ENCODE data around the gene TBC1D1.
"Not testable (repeated sequence)": the region's sequence is repeated elsewhere in the genome, so short reads cannot be mapped to it uniquely, and the experiment has no call there.

The TBC1D1 gene

DNA sequence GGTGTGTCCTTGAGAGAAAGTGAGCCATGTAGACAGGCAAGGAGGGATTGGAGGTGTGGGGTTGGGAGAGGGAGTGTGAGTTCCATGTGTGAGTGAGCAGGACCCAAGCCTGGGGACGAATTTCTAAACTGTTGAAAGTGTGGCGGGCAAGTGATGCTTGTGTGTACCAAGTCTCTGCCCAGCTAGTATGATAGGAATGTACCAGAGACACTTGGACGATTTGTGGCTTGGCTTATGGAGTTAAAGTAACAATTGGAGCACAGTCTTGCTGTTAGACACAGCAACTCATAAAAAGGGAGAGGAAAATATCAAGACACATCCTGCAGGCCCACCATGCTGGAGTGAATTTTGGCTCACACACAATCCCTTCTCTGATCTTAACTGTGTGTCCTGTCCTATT is 77.9 kb downstream of the TBC1D1 start:
- DNase-seq, result no peak

DNA sequence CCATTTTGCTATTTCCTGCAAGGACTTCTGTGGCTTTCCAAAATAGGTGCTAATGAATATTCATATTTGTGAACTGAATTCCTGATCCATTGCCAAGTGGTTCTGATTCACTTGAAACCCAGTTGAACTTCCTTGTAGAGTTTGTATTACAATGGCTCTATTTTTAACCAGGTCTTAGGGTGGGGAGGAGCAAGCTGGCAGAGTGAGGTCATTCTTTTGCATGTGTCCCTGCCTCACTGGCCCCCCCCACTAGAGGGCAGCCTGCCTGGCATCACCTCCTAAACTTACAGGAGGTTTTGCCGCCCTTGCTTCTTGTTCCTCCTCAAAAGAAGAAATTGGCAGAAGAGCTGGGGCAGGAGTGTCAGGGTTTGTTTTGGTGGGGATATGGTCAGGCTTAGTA is 79.8 kb downstream of the TBC1D1 start:
- no peak for DNase-seq

DNA sequence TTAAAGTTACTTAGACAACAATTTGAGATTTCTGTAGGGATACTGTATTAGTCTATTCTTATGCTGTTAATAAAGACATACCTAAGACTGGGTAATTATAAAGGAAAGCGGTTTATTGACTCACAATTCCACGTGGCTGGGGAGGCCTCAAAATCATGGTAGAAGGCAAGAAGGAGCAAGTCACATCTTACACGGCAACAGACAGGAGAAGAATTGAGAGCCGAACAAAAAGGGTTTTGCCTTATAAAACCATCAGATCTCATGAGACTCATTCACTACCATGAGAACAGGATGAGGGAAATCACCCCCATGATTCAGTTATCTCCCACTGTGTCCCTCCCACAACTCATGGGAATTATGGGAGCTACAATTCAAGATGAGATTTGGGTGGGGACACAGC is 80.3 kb downstream of the TBC1D1 start:
- DNase-seq, result no peak

DNA sequence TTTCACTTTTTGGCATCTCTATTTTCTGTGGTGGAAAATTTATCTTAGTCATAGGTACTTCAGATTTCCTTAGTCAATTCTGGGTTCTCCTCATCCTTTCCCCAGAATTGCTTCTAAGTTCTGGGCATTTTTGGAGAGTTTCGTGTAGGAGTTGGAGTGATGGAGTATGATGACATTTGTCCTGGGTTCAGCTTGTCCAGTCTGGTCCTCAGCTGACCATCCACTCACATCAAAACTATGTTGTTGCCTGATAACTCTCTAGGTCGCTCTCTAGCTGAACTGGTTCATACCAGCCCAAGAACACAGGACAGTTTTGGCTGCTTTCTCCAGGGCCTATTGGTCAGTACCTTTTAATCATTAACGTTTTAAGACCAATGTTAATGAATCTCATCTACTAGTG is 82.6 kb downstream of the TBC1D1 start:
- DNase-seq, result no peak

DNA sequence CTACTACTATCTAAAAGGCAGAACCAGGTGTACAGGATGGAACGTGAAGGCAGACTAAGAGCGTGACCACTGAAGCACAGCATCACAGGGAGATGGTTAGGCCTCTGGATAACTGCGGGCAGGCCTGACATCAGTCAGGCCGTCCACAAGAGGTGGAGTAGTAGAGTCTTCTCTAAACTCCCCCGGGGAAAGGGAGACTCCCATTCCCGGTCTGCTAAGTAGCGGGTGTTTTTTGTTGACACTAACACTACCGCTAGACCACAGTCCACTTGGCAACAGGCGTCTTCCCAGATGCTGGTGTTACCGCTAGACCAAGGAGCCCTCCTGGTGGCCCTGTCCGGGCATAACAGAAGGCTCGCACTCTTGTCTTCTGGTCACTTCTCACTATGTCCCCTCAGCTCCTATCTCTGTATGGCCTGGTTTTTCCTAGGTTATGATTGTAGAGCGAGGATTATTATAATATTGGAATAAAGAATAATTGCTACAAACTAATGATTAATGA is 84.5 kb downstream of the TBC1D1 start:
- DNase-seq, result not testable (repeated sequence)

DNA sequence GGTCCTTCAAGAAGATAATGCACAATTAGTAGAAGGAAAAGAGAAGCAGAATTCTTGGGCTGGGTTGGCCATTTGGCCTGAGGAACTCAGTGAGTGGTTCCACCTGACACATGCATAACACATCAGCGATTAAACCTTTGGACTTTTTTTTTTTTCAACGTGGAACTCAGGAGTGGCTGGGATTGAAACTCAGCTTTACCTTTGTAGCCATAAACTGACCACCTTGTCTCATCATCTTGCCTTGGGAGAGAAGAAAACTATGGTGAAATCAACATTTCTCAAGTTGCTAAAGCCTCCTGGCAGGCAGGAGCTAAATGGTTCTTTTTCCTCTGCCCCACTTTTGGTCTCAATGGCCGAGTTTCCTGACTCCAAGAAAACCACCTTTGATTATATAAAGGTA is 85.6 kb downstream of the TBC1D1 start:
- no peak for DNase-seq

DNA sequence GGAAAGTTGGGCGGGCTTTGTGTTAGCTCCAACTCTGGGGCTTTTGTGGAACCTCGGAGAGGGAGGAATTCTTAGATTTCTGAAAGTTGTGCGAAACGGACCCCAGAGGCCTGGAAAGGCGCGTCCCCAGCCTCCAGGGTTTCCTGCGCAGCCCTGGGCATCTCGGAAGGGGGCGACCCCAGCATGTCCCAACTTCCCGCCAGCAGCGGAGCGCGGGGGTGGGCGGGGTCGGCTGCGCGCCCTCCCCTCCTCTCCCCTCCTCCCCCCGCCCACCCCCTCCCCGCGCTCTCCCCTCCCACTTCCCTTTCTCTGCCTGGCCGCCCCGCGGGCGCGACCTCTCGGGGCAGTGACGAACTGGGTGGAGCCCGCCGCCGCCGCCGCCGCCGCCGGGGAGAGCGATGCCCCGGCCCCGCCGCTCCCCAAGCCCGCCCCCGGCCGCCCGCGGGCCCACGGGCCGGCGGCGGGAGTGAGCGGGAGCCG is 86.1 kb downstream of the TBC1D1 start:
- DNase-seq, result no peak

DNA sequence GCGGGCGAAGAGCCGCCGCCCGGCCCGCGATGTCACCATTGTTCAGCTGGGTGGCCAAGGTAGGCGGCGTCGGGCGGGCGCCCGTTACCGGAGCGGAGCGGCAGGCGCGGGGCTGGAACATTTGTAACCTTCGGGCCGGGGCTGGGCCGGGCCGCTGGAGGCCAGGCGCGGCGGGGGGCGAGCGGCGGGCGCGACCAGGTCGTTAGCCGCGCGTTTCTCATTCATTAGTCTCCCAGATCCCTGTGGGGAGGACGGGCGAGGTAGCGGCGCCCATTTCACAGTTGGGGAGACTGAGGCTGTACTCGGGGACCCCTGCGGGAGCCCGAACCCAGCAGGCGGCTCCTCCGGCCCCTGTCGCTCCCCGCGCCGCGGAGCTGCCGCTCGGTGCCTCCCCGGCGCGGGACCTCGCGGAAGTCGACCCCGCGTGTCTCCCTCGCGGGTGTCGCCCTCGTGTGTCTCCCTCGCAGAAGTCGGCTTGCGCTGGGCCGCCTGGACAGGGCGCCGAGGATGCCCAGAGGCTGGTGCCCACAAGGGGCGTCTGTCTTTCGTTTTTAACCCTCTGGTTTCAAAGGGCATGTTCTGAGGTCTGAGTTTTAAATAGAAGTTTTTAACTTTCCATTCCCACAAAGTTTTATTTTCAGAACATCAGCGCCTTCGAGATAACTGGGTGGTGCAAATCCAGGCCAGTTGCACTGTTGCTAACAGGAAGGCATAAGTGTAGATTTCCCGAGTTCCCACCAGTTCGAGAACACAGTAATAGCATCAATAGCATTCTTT is 86.8 kb downstream of the TBC1D1 start:
- DNase-seq, result peak; percentile 35

DNA sequence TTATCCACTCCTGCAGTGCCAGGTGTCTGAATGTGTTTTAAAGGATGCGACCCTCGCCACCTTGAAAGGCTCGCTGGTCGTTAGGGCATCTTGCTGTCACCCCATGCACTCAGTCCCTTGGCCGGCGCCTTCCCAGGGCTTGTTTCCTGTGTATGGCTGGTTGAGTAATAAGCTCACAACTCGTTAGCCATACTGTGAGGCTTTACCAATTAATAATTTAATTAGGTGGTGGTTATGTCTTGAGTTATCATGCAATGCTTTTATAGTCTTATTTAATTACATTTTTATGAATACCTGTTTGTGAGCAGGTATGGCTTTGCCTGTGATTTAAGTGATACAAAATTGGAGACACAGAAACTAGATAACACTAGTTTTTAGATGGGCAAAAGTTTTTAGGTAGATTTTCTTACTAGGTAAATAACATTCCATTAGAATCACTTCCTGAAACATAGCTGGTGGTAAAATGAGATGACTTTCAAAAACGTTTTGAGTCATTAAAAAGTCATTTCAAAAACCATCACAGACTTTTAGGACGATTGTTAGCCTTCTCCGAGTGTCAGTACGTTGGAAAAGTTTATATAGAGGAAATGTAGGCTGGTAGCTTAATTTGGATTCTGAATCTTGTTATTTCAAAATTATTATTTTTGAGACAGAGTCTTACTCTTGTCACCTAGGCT is 87.5 kb downstream of the TBC1D1 start:
- no peak for DNase-seq

DNA sequence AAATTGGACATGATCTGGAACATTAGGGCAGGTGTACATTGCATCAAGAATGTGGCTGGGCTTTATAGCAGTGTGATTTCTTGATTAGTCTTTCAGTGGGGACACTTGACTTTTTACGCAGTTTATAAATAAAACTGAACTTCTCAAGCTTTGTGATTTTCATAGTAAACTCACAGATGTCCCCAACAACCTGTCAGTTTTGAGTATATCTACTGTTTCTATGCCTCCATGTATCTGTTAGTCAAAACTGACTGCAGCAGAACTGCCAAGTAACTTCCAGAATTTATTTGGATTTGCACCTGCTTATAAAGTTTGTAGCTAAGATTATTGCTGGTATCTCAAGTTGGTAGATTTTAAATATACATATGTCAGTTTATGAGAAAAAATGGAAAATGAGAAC is 89.4 kb downstream of the TBC1D1 start:
- no peak for DNase-seq

DNA sequence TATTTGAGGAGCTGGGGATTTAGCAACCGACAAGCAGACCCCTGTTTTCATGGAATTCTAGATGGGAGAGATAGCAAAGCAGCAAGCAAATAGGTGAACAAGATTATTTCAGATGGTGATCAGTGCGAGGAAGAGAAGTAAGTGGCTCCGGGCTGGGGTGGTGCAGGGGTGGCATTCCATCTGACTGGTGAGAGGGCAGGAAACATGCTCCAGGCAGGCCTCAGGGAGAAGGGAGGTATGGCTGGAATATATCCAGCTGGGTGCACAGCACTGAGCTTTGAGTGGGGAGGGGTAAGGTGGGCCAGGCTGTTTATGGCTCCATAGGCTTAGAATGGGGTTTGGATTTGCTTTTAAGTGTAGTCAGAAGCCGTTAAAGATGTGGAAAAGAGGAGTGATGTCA is 90.5 kb downstream of the TBC1D1 start:
- no peak for DNase-seq

DNA sequence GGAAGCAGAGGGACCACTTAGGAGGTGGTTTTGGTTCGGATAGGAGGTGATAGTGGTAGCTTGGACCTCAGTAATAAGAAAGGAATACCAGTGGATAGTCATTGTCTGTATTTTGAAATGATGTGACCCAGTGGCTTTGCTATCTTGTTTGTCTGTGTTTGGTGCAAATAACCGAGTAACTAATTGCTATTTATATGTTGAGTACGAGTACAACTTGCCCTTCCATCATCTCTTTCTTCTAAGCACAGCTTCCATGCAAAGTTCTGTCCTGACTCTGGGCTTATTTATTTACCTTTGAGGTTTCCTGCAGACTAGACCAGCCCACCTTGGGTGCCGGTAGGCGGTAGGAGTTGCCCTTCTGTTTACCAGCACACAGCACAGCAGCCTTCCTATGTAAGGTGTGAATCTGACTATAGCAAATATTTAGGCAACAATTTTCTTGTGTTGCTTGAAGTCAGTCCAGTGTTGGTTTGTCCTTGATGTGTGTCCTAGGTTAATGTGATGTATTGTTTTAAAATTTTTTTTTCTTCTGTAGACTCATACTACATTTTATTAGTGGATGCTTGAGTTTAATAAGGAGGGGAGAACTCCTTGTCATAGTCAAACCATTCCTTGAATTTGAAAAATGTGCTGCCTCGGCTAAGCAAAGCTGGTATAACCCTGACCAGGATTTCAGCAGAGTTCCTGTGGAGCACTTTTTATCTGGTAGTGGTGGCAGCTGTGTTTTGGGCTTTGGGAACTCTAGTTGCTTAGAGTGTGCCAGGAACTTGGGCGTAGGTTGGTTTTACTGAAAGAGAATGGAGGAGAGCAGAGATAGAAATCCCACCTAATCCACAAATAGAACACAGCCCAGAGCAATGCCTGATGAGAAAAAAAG is 91.2 kb downstream of the TBC1D1 start:
- no peak for DNase-seq

DNA sequence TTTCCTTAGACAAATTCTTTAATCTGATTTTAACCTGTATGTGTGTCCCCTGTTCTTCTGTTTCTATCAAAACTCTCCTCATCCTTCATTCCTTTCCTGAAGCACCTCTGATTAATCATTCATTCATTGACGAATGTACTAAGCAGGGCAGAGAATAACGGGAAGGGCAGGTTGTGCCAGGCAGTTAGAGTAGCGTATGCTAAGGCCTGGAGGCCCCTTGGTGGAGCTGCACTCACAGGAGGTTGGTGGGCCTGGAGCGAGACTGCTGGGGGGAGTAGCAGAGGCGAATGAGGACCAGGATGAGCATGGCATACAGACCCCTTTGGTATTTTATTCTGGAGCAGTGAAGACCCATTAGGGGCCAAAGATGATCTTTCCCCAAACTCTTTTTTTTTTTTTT is 91.9 kb downstream of the TBC1D1 start:
- no peak for DNase-seq

DNA sequence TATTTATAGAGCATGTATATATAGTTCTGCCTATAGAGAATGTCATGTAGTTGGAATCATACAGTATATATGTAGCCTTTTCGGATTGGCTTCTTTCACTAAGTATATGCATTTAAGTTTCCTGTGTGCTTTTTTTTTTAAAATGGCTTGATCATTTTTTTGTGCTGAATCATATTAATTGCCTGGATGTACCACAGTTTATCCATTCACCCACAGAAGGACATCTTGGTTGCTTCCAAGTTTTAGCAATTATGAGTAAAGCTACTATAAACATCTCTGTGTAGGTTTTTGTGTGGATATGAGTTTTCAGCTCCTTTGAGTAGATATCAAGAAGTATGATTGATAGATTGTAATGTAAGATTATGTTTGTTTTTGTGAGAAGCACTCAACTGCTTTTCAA is 93.1 kb downstream of the TBC1D1 start:
- DNase-seq, result no peak

DNA sequence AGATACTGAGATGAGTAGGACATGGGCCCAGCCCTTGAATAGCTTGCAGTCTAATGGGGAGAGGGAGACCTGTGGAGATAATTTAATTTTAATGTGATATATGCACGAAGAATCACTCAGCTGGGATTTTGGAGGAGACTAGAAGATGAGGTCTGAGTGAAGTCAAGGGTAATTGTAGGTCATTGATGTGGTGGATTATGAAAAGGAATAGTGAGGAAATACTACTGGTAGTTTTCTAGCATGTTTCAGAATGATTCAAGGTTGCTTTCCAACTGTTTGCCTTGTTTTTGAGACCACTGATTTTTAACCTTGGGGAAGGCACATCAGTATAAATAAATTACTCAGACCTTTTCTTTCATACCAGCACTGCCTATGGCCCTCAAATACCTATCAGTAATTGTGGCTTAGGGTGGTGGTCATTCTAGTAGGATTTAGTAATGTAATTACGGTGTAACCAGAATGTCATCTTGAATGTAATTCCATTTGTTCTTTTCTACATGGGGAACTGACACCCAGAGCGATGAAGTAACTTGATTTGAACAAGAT is 94.9 kb downstream of the TBC1D1 start:
- no peak for DNase-seq

DNA sequence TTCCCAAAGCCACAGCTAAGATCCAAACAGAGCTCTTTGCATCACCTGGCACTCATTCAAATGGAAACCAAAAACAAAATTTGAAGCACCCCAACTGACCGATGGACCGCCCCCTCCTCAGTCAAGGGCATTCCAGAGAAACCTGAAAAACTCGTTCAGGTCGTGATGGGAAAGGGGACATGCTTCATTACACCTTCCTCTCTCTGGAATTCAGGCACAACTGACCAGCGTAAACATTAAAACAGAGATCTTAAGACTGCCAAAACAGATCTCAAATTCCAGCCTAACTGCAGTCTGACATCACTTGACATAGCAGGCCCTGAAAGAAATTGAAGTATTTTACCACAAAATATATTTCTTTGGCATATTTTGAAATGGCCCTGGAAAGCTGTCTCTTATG is 97.8 kb downstream of the TBC1D1 start:
- no peak for DNase-seq

DNA sequence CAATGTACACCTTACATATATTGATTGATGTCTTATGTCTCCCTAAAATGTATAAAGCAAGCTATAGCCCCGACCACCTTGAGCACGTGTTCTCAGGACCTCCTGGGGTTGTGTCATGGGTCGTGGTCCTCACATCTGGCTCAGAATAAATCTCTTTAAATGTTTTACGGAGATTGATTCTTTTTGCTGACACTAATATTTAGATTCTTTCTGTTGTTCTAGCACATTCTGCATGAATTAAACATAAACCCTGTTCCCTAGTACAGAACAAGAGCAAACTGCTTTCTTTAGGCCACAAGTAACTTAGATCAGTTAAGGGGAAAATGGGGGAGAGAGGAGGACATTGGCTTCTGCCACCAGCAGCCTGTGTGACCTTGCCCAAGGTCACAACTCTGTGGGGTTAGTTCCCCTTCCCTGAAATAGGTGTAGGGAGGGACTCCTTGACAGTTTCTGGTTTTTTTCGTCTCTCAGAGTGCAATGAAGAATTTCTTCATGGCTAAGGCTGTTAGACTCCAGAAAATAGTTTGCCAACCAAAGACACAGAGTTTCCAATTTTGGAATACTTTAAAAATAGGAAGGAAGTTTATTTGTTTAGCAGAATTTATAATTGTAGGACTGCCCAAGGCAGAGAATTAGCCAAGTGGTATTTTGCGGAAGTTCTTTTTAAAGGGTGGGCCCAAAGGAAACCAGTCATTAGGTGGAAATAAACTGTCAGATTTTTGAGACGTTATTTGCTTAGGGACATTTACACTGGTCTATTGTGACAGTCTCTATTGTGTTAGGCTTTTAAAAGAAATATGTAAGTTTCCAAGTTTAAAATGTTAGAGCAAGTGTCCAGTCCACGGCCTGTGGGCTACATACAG is 98.7 kb downstream of the TBC1D1 start:
- no peak for DNase-seq

DNA sequence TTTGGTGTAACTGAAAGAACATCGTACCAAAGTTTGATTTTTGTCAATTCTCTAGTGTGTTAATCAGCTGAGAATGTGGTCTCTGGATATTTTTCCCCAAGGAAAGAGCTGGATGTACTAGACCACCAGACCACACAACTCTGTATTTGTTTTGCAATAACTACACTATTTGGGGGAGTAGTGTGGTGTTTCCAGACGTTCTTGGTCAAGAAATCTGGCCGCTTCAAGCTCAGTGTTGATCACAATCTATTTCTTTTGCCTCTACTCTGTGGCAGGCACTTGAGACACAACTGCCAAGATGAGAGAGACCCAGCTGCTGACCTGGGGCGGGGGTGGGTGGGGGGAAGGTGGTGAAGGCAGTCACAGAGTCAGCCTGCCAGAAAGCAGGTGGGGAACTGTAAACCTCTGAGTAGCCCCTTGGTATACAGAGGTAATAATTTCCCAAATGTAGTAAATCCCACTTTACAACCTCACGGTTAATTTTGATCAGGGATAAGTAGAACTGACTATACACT is 99.9 kb downstream of the TBC1D1 start:
- DNase-seq, result no peak

DNA sequence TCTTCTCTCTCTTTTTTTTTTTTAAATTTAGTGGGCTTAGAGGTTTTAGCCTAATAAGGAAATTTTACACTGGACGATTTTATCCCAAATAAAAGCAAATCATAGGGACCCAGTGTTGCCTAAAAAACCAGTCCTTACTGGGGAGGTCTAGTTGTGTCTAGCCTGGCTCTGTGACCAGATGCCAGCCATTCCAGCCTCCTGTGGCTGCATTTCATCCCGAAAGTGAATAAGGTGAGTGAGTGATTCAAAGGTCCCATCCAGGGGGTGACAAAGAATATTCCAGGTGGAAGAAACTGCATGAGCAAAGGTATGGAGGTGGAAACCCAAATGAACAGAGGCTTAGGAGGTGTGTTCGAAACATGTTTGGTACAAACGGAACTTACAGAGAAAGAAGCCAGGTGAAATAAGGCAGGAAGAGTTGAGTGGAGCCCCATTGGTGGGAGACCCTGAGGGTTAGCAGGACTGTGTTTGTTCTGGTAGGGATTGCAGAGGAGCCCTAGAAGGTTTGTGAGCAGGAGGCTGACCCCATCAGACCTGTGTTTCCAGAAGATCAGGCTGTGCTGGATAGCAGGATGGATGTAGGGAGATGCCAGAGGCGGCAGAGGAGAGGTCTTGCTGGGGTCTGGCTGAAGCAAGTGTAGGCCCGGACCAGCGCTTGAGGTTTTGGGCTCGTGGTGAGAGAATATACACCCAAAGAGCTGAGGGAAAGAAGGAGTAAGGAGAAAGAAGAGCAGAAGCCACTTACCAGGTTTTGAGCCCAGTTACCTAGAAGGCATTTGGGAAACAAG is 100.9 kb downstream of the TBC1D1 start:
- no peak for DNase-seq

DNA sequence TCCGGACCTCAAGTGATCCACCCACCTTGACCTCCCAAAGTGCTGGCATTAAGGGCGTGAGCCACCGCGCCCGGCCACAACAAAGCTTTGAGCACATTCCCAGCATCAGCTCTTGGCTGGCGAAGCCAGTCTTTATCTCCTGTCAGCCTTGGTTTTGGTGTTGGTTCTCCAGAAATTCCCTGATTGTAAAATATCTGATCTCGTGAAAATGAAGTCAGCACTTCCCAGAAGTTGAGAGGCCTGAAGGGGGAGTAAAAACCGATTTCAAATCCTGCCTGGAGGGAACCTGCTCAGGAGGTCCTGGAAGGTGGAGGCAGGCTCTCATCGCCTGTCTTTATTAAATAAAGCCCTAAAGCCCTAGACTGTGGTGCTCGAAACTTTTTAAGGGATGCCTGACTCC is 102.9 kb downstream of the TBC1D1 start:
- no peak for DNase-seq

DNA sequence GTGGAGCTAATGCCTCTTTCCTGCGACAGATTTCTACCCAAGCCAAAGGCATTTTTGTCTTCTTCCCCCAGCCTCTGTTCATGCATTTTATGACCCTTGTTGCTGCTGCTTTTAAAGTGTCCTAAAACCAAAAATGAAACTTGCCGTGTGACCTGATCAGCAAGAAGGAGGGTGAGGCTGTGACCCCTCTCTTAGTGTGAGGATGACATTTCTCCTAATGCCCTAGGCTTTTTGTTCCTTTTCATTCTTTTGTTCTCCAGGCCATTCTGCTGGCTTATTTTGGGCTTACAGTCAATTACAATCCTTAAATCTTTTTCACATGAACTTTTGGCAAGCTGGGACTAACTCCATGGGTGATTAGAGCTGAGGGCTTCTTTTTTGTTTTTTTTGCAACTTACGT is 103.7 kb downstream of the TBC1D1 start:
- DNase-seq, result no peak

Data from amniotic stem cell (primary cell).